Pancreas (tissue), 10 donors: ENCODE measurements around the gene DYNC1I1. TPM values are rescaled to one million over a fixed set of nuclear protein-coding genes. Genes with fewer than 3 reads are reported as not detected.

Source experiments
- ATAC-seq, 4 donors: fragments of 200-7000 bp; cut with Tn5 transposase; one replicate each; pipeline versions ENCODE4 v1.8.0 to v1.9.1; 2020; ENCODE audit warnings: mild to moderate bottlenecking in 4 of 4, moderate library complexity in 4 of 4
- DNase-seq, 6 donors: peaks; one replicate each; pipeline ENCODE4 v3.0.0-alpha.2; 2020
- FAIRE-seq: peaks from 2 replicates; lab custom pipeline; 2012; peaks lifted over from hg19 to GRCh38; lab: Jason Lieb, UNC
- H3K27ac ChIP-seq, 4 donors: fragments of 200-600 bp; sonication (generic); 1 replicate in 3 of 4; 2 replicates in 1 of 4; pipeline versions ENCODE4 v1.5.0 to v1.8.0; 2020
- H3K27me3 ChIP-seq, 4 donors: fragments of 200-600 bp; one replicate each; pipeline ENCODE4 v1.8.0; 2021
- H3K36me3 ChIP-seq, 3 donors: fragments of 200-600 bp; sonication (generic) in 1 of 3; one replicate each; pipeline versions ENCODE4 v1.5.0 to v1.8.0; 2020 to 2021
- H3K4me1 ChIP-seq, 3 donors: fragments of 200-600 bp; one replicate each; pipeline ENCODE4 v1.8.0; 2021
- H3K4me3 ChIP-seq, 4 donors: fragments of 200-600 bp; sonication (generic) in 2 of 4; one replicate each; pipeline versions ENCODE4 v1.5.0 to v1.8.0; 2020 to 2021
- H3K9me3 ChIP-seq, 4 donors: fragments of 200-600 bp; one replicate each; pipeline ENCODE4 v1.8.0; 2021
- CTCF ChIP-seq, 4 donors: fragments of 200-600 bp; sonication (generic) in 3 of 4; IDR thresholded peaks; one replicate each; pipeline versions ENCODE4 v1.5.0 to v1.8.0; 2021; ENCODE audit warnings: antibody characterized with exemption in 4 of 4
- WGBS, 2 donors: extraction: QIAGEN DNeasy Blood & Tissue Kit; methylation state at CpG; one replicate each; pipeline ENCODE4 v1.1.7; 2013; 5-methylcytosine and 5-hydroxymethylcytosine counted together
- intact Hi-C, 3 donors: fragments of 100-400 bp; cut with DNase I; formaldehyde crosslinking; loops; one replicate each; pipeline versions ENCODE4 v1.11.1 to v1.14.2; 2022
- polyA plus RNA-seq, 2 donors: library from polyadenylated mRNA; stranded (reverse); fragments of 200-250 nt; gene quantifications; one replicate each; pipeline ENCODE4 v1.2.3, GENCODE V29; 2013
- total RNA-seq, 6 donors: library from RNA; stranded (reverse); fragmentation: NEBNext Ultra II Directional in 4 of 6; extraction: Animal tissue kit (Norgen Biotek cat#: 25700) in 4 of 6; gene quantifications; one replicate each; pipeline versions ENCODE4 v1.2.1 to v1.2.4, GENCODE V29; 2021 to 2023
- donor health status: healthy with polysubstance abuse.
- donor health status: DM: no; HTN: no; CAD: no; lungs with moderate emphysema.
- donor health status: DM: no; HTN: no; CAD: no.
- donor health status: control.
- donor health status: control.
- donor health status: Bipolar disorder and iron deficiency.
- donor health status: DM: yes; HTN: yes; CAD: no.
- donor health status: DM: no; HTN: no; CAD: no.
- donor health status: DM: no; HTN: no; CAD: no.
- donor health status: DM: yes; HTN: yes; CAD: no.

Gene DYNC1I1
- total and polyA plus RNA-seq, 8 donors: 0.71 to 5.5 (median 1.3) TPM

DNA sequence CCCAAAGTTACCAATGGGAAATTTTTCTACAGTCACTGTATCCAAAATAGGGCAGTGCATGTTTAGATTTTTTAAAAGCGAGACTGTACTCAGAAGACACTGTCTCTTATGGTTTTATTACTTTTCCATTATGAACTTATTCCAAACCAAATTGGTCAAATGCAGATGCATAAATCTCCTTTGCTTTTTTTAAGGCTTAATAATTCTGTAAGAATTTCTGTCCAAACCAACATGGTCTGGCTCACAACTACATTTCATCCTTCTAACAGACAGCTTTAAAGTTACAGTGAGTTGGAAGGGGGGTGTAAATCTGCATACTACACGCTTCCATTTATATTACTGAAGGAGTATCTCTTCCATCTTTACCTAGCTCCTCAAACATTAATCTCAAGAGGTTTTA lies 350.4 kb downstream of the DYNC1I1 start:
- 94 to 98% methylated on average over 2 of the region's 2 CpGs for WGBS, 2 donors
- H3K4me3 ChIP-seq: no peak overlapping the region
- H3K4me1 ChIP-seq: no peaks in the 10 kb centered on the region
- no peak overlapping the region for H3K27ac ChIP-seq
- intact Hi-C loops: no loop called here
- FAIRE-seq (no peak), DNase-seq (no peak), ATAC-seq (no peak)
- no peaks in the 10 kb centered on the region for H3K9me3 ChIP-seq
- H3K36me3 ChIP-seq: peaks cover 0 to 12% (median 0%) of the 10 kb centered on the region in 3 donors
- H3K27me3 ChIP-seq: no peaks in the 10 kb centered on the region
- no peak for TF ChIP-seq CTCF (IDR thresholded peaks at IDR 0.05)

GRCh38 chr7:96126382-96126781 lies 354.0 kb downstream of the DYNC1I1 start:
- Histone ChIP-seq H3K27ac (no peak overlapping the region), H3K9me3 (no peaks in the 10 kb centered on the region), H3K4me1 (no peaks in the 10 kb centered on the region), H3K4me3 (no peak overlapping the region), H3K27me3 (no peaks in the 10 kb centered on the region), H3K36me3 (no peaks in the 10 kb centered on the region)
- intact Hi-C loops: no loop called here
- FAIRE-seq (no peak), DNase-seq (no peak), ATAC-seq (peak in 1 of 4 donors; percentile 32)
- TF ChIP-seq CTCF (IDR thresholded peaks at IDR 0.05): no peak

DNA sequence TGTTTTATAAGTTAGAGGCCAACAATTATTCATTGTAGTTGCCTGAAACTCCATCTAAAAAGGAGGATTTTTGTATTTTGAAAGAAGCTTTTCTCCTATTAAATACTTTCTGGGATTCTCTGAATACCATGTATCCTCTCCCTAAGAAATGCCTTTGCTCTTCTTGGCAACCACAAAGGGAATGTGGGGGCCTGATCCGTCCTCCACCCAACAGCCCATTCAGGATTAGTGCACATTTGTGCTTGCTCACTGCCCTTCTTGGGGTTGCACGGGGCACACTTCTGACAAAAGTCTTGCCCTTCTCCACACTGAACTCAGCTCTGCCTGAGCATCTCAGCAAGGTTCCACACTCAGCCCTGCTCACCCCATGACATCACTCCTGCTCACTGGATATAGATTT lies 355.4 kb downstream of the DYNC1I1 start:
- Histone ChIP-seq H3K9me3 (no peaks in the 10 kb centered on the region), H3K27me3 (no peaks in the 10 kb centered on the region), H3K4me3 (no peak overlapping the region), H3K36me3 (no peaks in the 10 kb centered on the region), H3K27ac (no peak overlapping the region), H3K4me1 (no peaks in the 10 kb centered on the region)
- FAIRE-seq (no peak), DNase-seq (no peak), ATAC-seq (no peak)
- intact Hi-C loops: no loop called here
- 85 to 89% methylated on average over 2 of the region's 2 CpGs for WGBS, 2 donors
- TF ChIP-seq CTCF (IDR thresholded peaks at IDR 0.05): no peak

DNA sequence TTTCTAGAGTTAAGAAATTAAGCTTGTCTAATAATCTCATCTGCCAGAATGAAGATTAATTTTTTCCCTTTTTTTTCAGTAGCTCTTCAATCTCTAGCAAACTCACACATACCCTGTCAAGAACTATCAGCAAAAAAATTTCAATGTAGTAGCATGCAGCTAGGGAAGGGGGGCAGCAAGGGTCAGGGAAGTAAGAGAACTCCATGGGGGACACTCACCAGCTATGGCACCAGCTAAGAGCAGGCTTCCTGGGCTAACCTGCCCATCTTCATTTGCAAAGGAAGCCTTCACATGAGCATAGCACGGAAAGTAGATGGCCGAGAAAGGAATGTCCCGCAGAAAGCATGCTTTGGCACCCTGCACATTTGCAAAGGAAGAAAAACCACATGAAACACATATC lies 359.2 kb downstream of the DYNC1I1 start:
- Histone ChIP-seq H3K27ac (no peak overlapping the region), H3K27me3 (no peaks in the 10 kb centered on the region), H3K4me3 (no peak overlapping the region), H3K9me3 (no peaks in the 10 kb centered on the region), H3K36me3 (no peaks in the 10 kb centered on the region), H3K4me1 (no peaks in the 10 kb centered on the region)
- FAIRE-seq (no peak), ATAC-seq (no peak), DNase-seq (no peak)
- 95% methylated on average over 3 of the region's 3 CpGs for WGBS, 2 donors
- intact Hi-C loops: no loop called here
- TF ChIP-seq CTCF (IDR thresholded peaks at IDR 0.05): no peak

GRCh38 chr7:96135241-96135640 lies 362.9 kb downstream of the DYNC1I1 start:
- intact Hi-C loops: no loop called here
- Histone ChIP-seq H3K9me3 (no peaks in the 10 kb centered on the region), H3K27ac (no peak overlapping the region), H3K27me3 (no peaks in the 10 kb centered on the region), H3K36me3 (no peaks in the 10 kb centered on the region), H3K4me1 (no peaks in the 10 kb centered on the region), H3K4me3 (no peak overlapping the region)
- DNase-seq (no peak), FAIRE-seq (no peak), ATAC-seq (no peak)
- TF ChIP-seq CTCF (IDR thresholded peaks at IDR 0.05): no peak
- 97% methylated on average over 2 of the region's 2 CpGs for WGBS, 2 donors
